ENCODE results near the gene IER5L.

IER5L gene

GRCh38 chr9:129154866-129155477 lies 23.1 kb downstream of the IER5L start:
- Mint-ChIP-seq H3K4me3 (no peak overlapping the region), H3K27me3 (no peaks in the 10 kb centered on the region), H3K27ac (no peak overlapping the region), H3K9me3 (no peaks in the 10 kb centered on the region), H3K36me3 (ENCODE audit: low read depth) (peaks cover 73% of the 10 kb centered on the region), H3K4me1 (ENCODE audit: low read depth) (no peaks in the 10 kb centered on the region)
- intact Hi-C loops (cut with micrococcal nuclease) = no loop called here

GRCh38 chr9:129151469-129151868 lies 26.6 kb downstream of the IER5L start:
- Mint-ChIP-seq H3K4me1 (ENCODE audit: low read depth) (peaks cover 12% of the 10 kb centered on the region), H3K4me3 (no peak overlapping the region), H3K9me3 (no peaks in the 10 kb centered on the region), H3K27ac (no peak overlapping the region), H3K36me3 (ENCODE audit: low read depth) (peaks cover 91% of the 10 kb centered on the region), H3K27me3 (no peaks in the 10 kb centered on the region)
- intact Hi-C loops (cut with micrococcal nuclease) = no loop called here

GRCh38 chr9:129150672-129151211 lies 27.3 kb downstream of the IER5L start:
- Mint-ChIP-seq H3K4me3 (no peak overlapping the region), H3K27me3 (no peaks in the 10 kb centered on the region), H3K27ac (no peak overlapping the region), H3K4me1 (ENCODE audit: low read depth) (peaks cover 13% of the 10 kb centered on the region), H3K36me3 (ENCODE audit: low read depth) (peaks cover 95% of the 10 kb centered on the region), H3K9me3 (no peaks in the 10 kb centered on the region)
- intact Hi-C loops (cut with micrococcal nuclease) = no loop called here

DNA sequence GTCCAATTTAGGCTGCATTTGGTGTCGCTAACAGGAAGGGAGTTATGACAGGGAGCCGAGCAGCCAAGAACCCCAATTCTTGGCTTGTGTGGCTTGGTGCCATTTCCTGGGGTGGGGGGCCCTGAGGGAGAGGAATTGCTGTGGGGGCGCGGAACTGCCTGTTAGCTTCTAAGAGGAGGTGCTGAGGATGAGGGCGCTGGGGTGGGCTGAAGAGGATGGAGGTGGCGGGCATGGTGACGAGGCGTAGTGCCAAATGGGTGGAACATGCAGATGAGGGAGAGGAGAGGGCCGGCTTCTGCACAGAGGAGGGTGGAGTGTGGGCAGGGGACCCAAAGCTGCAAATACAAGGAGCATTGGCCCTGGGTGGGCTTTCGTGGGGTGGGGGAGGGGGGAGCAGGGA lies 27.9 kb downstream of the IER5L start:
- Mint-ChIP-seq H3K27ac (no peak overlapping the region), H3K27me3 (no peaks in the 10 kb centered on the region), H3K4me3 (no peak overlapping the region), H3K4me1 (ENCODE audit: low read depth) (peaks cover 13% of the 10 kb centered on the region), H3K36me3 (ENCODE audit: low read depth) (peaks cover 95% of the 10 kb centered on the region), H3K9me3 (no peaks in the 10 kb centered on the region)
- intact Hi-C loops (cut with micrococcal nuclease) = no loop called here

DNA sequence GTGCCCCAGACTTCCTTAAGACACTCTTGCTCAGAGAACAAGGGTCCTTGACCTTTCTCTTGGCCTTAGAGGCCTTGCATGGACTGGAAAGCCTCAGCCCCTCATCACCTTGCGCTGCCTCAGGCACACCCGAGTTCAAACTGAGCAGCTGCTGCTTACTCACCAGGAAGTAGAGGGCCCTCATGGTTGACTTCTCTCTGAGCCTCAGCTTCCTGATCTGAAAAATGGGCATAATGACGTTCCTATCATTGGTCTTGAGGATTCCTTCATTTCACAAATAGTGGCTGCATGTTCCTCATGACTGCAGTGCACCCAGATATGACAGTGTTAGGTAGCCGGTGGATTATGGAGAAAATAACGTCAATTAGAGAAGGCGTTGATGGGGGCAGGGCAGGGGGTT lies 28.6 kb downstream of the IER5L start:
- intact Hi-C loops (cut with micrococcal nuclease) = no loop called here
- Mint-ChIP-seq H3K27me3 (no peaks in the 10 kb centered on the region), H3K9me3 (no peaks in the 10 kb centered on the region), H3K27ac (no peak overlapping the region), H3K4me1 (ENCODE audit: low read depth) (peaks cover 13% of the 10 kb centered on the region), H3K36me3 (ENCODE audit: low read depth) (peaks cover 97% of the 10 kb centered on the region), H3K4me3 (no peak overlapping the region)

DNA sequence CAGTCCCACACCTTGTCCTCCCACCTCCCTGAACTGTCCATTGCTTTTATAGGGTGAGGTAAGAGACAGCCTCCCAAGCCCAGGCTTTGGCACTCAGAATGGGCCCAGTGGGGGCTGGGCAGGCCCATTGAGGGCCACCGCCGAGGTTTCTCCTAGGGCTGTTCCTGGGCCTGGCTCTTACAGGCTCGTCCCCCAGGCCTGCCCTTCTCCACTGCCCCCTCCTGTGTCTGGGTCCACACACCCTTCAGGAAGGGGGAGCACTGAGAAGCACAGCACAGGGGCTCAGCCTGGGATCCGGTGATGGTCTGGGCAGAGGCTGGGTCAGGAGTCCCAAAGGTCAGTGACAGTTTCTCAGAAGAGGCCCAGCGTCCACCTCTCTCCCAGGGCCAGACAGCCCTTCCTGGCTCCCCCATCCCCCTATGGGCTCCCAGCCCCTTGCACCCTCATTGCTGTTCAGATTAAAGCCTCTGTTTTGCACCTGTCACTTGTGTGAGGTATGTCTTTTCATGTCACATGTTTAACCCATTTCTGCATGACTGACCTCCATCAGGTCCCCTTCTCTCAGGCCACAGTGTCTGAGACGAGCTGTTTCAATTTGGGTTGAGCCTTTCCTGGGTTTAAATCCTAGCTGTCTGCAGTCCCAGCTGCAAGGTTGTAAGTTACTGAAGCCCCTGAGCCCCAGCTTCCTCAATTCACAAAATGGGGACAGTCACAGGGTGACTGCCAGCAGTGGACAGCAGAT lies 29.4 kb downstream of the IER5L start:
- no peaks in the 10 kb centered on the region for H3K9me3 Mint-ChIP-seq
- H3K4me1 Mint-ChIP-seq (ENCODE audit: low read depth) = peaks cover 18% of the 10 kb centered on the region
- intact Hi-C loops (cut with micrococcal nuclease) = no loop called here
- H3K36me3 Mint-ChIP-seq (ENCODE audit: low read depth) = peaks cover 97% of the 10 kb centered on the region
- H3K4me3 Mint-ChIP-seq = no peak overlapping the region
- no peak overlapping the region for H3K27ac Mint-ChIP-seq
- H3K27me3 Mint-ChIP-seq = no peaks in the 10 kb centered on the region

GRCh38 chr9:129146441-129146941 lies 31.6 kb downstream of the IER5L start:
- Mint-ChIP-seq H3K4me1 (ENCODE audit: low read depth) (peaks cover 40% of the 10 kb centered on the region), H3K27ac (no peak overlapping the region), H3K4me3 (no peak overlapping the region), H3K36me3 (ENCODE audit: low read depth) (peaks cover 95% of the 10 kb centered on the region), H3K9me3 (no peaks in the 10 kb centered on the region), H3K27me3 (no peaks in the 10 kb centered on the region)
- intact Hi-C loops (cut with micrococcal nuclease) = no loop called here

GRCh38 chr9:129145841-129146292 lies 32.2 kb downstream of the IER5L start:
- H3K4me3 Mint-ChIP-seq = no peak overlapping the region
- H3K9me3 Mint-ChIP-seq = no peaks in the 10 kb centered on the region
- H3K27me3 Mint-ChIP-seq = no peaks in the 10 kb centered on the region
- no peak overlapping the region for H3K27ac Mint-ChIP-seq
- intact Hi-C loops (cut with micrococcal nuclease) = no loop called here
- peaks cover 46% of the 10 kb centered on the region for H3K4me1 Mint-ChIP-seq (ENCODE audit: low read depth)
- peaks cover 89% of the 10 kb centered on the region for H3K36me3 Mint-ChIP-seq (ENCODE audit: low read depth)

- Mint-ChIP-seq H3K9me3 (no peaks in the 10 kb centered on the region), H3K27ac (no peak overlapping the region), H3K4me3 (no peak overlapping the region), H3K27me3 (no peaks in the 10 kb centered on the region), H3K4me1 (ENCODE audit: low read depth) (peaks cover 52% of the 10 kb centered on the region), H3K36me3 (ENCODE audit: low read depth) (peaks cover 84% of the 10 kb centered on the region)
- intact Hi-C loops (cut with micrococcal nuclease) = no loop called here
These were observed 32.7 kb downstream of the IER5L start for GRCh38 chr9:129145316-129145715.

DNA sequence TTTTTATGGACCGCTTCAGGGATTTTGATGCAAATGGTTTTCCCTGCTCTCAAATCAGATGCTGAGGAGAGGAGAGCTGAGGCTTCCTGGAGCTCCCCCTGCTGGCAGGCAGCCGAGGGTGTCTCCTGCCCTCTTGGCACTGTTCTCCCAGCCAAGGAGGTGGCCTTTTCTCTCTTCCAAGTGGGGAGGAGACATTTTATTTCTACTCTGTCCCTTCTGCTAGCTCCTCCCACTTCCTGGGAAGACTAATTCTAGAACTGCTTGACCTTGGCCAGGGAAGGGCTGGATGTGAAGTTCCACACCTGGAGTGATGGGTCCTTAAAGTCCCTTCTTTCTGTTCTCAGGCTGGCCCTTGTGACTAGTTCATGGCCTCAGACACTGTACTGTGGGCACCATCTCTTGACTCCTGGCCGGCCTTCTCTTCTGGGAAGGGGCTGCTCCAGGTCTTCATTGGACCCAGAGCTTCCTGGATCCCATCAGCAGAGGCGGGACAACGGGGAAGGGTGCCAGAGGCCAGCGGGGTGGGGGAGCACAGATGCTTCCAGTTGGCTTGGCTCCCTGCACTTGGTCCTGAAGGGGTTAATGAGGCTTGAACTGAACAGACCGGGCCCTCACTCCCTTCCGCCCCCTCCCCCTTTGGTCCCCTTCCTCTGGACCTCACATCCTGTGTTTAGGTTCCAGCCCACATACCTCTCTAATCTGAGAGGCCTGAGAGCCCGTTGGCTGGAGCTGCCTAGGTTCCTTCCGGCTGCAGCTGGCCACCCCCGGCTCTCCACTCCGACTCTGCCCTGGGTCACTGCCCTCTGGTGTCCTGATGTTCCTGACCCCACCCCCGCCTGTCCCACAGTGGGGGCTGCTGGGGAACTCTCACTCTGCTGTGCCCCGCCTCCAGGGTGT lies 34.8 kb downstream of the IER5L start:
- intact Hi-C loops (cut with micrococcal nuclease) = loop anchor here (5.0 kb wide), 1 partner anchor 34 kb away; the partner anchor contains the start of gene IER5L
- Mint-ChIP-seq H3K4me1 (ENCODE audit: low read depth) (peaks cover 68% of the 10 kb centered on the region), H3K27me3 (no peaks in the 10 kb centered on the region), H3K4me3 (no peak overlapping the region), H3K27ac (no peak overlapping the region), H3K9me3 (no peaks in the 10 kb centered on the region), H3K36me3 (ENCODE audit: low read depth) (peaks cover 71% of the 10 kb centered on the region)

DNA sequence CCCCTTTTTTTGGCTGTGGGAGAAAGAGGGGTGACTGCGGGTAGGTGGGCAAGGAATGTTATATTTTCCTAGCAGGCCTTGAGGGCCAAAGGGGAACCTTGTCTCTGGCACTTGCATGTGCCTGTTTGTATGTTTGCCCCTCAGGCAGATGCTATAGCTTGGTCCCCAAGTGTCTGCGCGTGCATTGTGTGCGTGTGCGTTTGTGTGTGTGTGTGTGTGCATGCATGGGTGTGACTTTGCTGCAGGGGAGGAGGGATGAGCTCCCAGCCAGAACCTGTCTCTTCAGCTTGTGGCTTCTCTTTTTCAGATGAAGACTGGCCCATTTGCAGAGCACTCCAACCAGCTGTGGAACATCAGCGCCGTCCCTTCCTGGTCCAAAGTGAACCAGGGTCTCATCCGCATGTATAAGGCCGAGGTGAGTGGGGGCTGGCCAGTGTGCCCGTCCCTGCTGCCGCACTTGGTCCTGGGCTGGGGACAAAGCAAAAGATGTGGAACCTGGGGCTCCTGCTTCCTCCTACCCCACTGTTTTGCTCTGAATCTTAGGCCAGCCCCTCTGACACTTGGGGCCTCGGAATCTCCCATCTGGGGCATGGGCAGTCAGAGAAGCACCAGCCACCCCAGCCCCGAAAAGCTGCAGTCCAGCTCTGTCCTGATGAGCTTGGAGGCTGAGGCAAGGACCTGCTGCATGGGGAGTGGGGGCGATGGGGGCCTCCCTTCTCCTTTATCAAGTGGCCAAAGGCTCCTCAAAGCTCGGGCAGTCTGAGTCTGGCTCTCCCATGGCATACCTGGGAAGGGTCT lies 35.7 kb downstream of the IER5L start:
- no peaks in the 10 kb centered on the region for H3K27me3 Mint-ChIP-seq
- H3K36me3 Mint-ChIP-seq (ENCODE audit: low read depth) = peaks cover 71% of the 10 kb centered on the region
- no peaks in the 10 kb centered on the region for H3K9me3 Mint-ChIP-seq
- H3K4me3 Mint-ChIP-seq = no peak overlapping the region
- peak overlapping the region; percentile 96 for H3K27ac Mint-ChIP-seq
- intact Hi-C loops (cut with micrococcal nuclease) = loop anchor here (5.0 kb wide), 1 partner anchor 35 kb away; the partner anchor contains the start of gene IER5L
- peaks cover 69% of the 10 kb centered on the region for H3K4me1 Mint-ChIP-seq (ENCODE audit: low read depth)

GRCh38 chr9:129141066-129142041 lies 36.7 kb downstream of the IER5L start:
- intact Hi-C loops (cut with micrococcal nuclease) = loop anchor here (5.0 kb wide), 1 partner anchor 36 kb away; the partner anchor contains the start of gene IER5L
- H3K4me1 Mint-ChIP-seq (ENCODE audit: low read depth) = peaks cover 60% of the 10 kb centered on the region
- H3K4me3 Mint-ChIP-seq = peak overlapping the region; percentile 77
- H3K27me3 Mint-ChIP-seq = no peaks in the 10 kb centered on the region
- peaks cover 71% of the 10 kb centered on the region for H3K36me3 Mint-ChIP-seq (ENCODE audit: low read depth)
- no peaks in the 10 kb centered on the region for H3K9me3 Mint-ChIP-seq
- H3K27ac Mint-ChIP-seq = peak overlapping the region; percentile 96

Measured in dendritic cell treated with granulocyte-macrophage colony-stimulating factor and Interleukin-4, amounts not matched to agents 40 ng/mL and 50 ng/mL, for 4 days (primary cell).